Measurements from ENCODE around the gene FAM98B.
A peak's percentile ranks its signal among the peaks of the same experiment; 100 is the strongest.

Gene FAM98B

GRCh38 chr15:38461066-38461833, 7.3 kb downstream of the FAM98B start:
- DNase-seq, result peak; percentile 53 to 57

- no peak for DNase-seq
These were observed 10.0 kb downstream of the FAM98B start for GRCh38 chr15:38463893-38464292.

- no peak for DNase-seq
These were observed 10.7 kb downstream of the FAM98B start for GRCh38 chr15:38464675-38465074.

- no peak for DNase-seq
These were observed 16.9 kb downstream of the FAM98B start for GRCh38 chr15:38470816-38471215.

GRCh38 chr15:38471974-38472373, 18.0 kb downstream of the FAM98B start:
- DNase-seq, result no peak

- peak; percentile 52 to 78 for DNase-seq
These were observed 20.3 kb downstream of the FAM98B start for GRCh38 chr15:38474155-38474757.

- no peak for DNase-seq
These were observed 21.4 kb downstream of the FAM98B start for GRCh38 chr15:38475361-38475760.

GRCh38 chr15:38476120-38476519, 22.2 kb downstream of the FAM98B start:
- no peak for DNase-seq

GRCh38 chr15:38477637-38478036, 23.7 kb downstream of the FAM98B start:
- DNase-seq, result peak in 1 of 2 donors; percentile 64

- DNase-seq, result no peak
These were observed 25.3 kb downstream of the FAM98B start for GRCh38 chr15:38479266-38479665.

- peak; percentile 30 to 65 for DNase-seq
These were observed 25.8 kb downstream of the FAM98B start for GRCh38 chr15:38479756-38480155.

GRCh38 chr15:38481113-38481512, 27.2 kb downstream of the FAM98B start:
- DNase-seq, result no peak

GRCh38 chr15:38481761-38482160, 27.8 kb downstream of the FAM98B start:
- no peak for DNase-seq

- DNase-seq, result no peak
These were observed 28.6 kb downstream of the FAM98B start for GRCh38 chr15:38482572-38482971.

- DNase-seq, result peak; percentile 54 to 78
These were observed 33.0 kb downstream of the FAM98B start for GRCh38 chr15:38486936-38487335.

- no peak for DNase-seq
These were observed 33.5 kb downstream of the FAM98B start for GRCh38 chr15:38487378-38487777.

- no peak for DNase-seq
These were observed 36.5 kb downstream of the FAM98B start for GRCh38 chr15:38490242-38490922.

- no peak for DNase-seq
These were observed 42.2 kb downstream of the FAM98B start for GRCh38 chr15:38496151-38496550.

- peak; percentile 38 to 56 for DNase-seq
These were observed 45.7 kb downstream of the FAM98B start for GRCh38 chr15:38499651-38500050.

GRCh38 chr15:38503496-38503895, 49.6 kb downstream of the FAM98B start:
- no peak for DNase-seq

GRCh38 chr15:38504680-38505467, 50.9 kb downstream of the FAM98B start:
- DNase-seq, result no peak

GRCh38 chr15:38506997-38507396, 53.1 kb downstream of the FAM98B start:
- no peak for DNase-seq

- DNase-seq, result no peak
These were observed 53.6 kb downstream of the FAM98B start for GRCh38 chr15:38507570-38507969.
